Measurements from ENCODE around the gene KIAA1549. TPM values are rescaled to one million over a fixed set of nuclear protein-coding genes. Genes with fewer than 3 reads are reported as not detected.

KIAA1549 gene
- total and polyA plus RNA-seq, 2 of the 8 experiments (the other 6 are each of a cell fraction or from before 2014, with no cell fraction given): 6.5 to 17.3 TPM

GRCh38 chr7:138921277-138921676 lies 59.9 kb downstream of the KIAA1549 start (continued):
- TF ChIP-seq YY1 (IDR thresholded peaks at IDR 0.05; ENCODE audit: low read depth, low read length): no peak
- TF ChIP-seq, protein P1, sequence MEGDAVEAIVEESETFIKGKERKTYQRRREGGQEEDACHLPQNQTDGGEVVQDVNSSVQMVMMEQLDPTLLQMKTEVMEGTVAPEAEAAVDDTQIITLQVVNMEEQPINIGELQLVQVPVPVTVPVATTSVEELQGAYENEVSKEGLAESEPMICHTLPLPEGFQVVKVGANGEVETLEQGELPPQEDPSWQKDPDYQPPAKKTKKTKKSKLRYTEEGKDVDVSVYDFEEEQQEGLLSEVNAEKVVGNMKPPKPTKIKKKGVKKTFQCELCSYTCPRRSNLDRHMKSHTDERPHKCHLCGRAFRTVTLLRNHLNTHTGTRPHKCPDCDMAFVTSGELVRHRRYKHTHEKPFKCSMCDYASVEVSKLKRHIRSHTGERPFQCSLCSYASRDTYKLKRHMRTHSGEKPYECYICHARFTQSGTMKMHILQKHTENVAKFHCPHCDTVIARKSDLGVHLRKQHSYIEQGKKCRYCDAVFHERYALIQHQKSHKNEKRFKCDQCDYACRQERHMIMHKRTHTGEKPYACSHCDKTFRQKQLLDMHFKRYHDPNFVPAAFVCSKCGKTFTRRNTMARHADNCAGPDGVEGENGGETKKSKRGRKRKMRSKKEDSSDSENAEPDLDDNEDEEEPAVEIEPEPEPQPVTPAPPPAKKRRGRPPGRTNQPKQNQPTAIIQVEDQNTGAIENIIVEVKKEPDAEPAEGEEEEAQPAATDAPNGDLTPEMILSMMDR (IDR thresholded peaks at IDR 0.05; ENCODE audit: control extremely low read depth in 1 of 3, insufficient read depth in 1 of 3, low read depth in 1 of 3, low read length in 3 of 3): no peak
- TF ChIP-seq BCL11A (IDR thresholded peaks at IDR 0.05; ENCODE audit: low read depth in 2 of 2, low read length in 2 of 2): no peak
- TF ChIP-seq SAP30 (IDR thresholded peaks at IDR 0.05; ENCODE audit: insufficient read depth, insufficient replicate concordance, low read length): no peak
- TF ChIP-seq MAFK (IDR thresholded peaks at IDR 0.05; ENCODE audit: low read depth, low read length): no peak
- TF ChIP-seq, protein P2, sequence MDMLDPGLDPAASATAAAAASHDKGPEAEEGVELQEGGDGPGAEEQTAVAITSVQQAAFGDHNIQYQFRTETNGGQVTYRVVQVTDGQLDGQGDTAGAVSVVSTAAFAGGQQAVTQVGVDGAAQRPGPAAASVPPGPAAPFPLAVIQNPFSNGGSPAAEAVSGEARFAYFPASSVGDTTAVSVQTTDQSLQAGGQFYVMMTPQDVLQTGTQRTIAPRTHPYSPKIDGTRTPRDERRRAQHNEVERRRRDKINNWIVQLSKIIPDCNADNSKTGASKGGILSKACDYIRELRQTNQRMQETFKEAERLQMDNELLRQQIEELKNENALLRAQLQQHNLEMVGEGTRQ (IDR thresholded peaks at IDR 0.05; ENCODE audit: low read length): no peak

All from H1 (cell line).